Loucy (cell line): ENCODE results near the gene VDAC1.

Experiments
- EZH2phosphoT487 ChIP-seq: fragments of 200-600 bp; IDR thresholded peaks from 2 replicates; pipeline ENCODE4 v1.6.1; 2018; ENCODE audit warnings: antibody characterized with exemption, mild to moderate bottlenecking, moderate library complexity, borderline replicate concordance
- TF ChIP-seq, protein P1 (sequence below): fragments of 200-600 bp; sonication (generic); conservative IDR thresholded peaks from 2 replicates; pipeline ENCODE4 v1.5.1; 2014; ENCODE audit warnings: mild to moderate bottlenecking, antibody characterized with exemption, low read length

- no peak for TF ChIP-seq EZH2phosphoT487
- TF ChIP-seq, protein P1, sequence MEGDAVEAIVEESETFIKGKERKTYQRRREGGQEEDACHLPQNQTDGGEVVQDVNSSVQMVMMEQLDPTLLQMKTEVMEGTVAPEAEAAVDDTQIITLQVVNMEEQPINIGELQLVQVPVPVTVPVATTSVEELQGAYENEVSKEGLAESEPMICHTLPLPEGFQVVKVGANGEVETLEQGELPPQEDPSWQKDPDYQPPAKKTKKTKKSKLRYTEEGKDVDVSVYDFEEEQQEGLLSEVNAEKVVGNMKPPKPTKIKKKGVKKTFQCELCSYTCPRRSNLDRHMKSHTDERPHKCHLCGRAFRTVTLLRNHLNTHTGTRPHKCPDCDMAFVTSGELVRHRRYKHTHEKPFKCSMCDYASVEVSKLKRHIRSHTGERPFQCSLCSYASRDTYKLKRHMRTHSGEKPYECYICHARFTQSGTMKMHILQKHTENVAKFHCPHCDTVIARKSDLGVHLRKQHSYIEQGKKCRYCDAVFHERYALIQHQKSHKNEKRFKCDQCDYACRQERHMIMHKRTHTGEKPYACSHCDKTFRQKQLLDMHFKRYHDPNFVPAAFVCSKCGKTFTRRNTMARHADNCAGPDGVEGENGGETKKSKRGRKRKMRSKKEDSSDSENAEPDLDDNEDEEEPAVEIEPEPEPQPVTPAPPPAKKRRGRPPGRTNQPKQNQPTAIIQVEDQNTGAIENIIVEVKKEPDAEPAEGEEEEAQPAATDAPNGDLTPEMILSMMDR, result no peak
Measured at GRCh38 chr5:133942614-133943474, 61.9 kb downstream of the VDAC1 start.
